Raji (cell line): ENCODE measurements around the gene ZNF579.

Experiments used
- POLR2A ChIP-seq: IDR thresholded peaks from 2 replicates; pipeline ENCODE4 v1.6.1; 2011; ENCODE audit warnings: low read depth, low read length, control low read depth; ENCODE audit not compliant: insufficient read depth

Gene ZNF579

GRCh38 chr19:55592391-55593090 is 11.9 kb upstream of the ZNF579 start:
- no peak for TF ChIP-seq POLR2A

GRCh38 chr19:55591555-55591954 is 10.9 kb upstream of the ZNF579 start:
- TF ChIP-seq POLR2A: no peak

- TF ChIP-seq POLR2A: no peak
Observed at GRCh38 chr19:55590617-55591016, 10.0 kb upstream of the ZNF579 start.

DNA sequence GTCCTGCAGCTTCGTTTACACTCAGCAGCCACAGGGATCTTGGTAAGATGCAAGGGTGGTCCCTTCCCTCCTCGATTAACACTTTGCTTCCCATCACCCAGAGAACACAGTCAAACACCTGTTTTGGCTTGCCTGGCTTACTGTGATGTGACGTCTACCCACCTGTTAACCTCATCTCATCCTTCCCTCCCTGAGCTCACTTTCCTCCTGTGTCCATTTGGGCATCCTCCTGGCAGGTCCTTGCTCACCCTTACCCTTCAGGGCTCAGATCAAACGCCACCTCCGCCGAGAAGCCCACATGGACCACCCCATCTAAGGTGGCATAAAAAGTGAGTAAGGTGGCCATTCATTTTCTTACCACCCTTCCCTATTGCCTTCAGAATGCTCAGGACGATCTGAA is 9.5 kb upstream of the ZNF579 start:
- TF ChIP-seq POLR2A: no peak

GRCh38 chr19:55588738-55589137 is 8.1 kb upstream of the ZNF579 start:
- no peak for TF ChIP-seq POLR2A

GRCh38 chr19:55586976-55587668 is 6.5 kb upstream of the ZNF579 start:
- peak; percentile 47; the same call in 1 of the 2 replicates for TF ChIP-seq POLR2A

- TF ChIP-seq POLR2A: no peak
Observed at GRCh38 chr19:55585658-55586339, 5.2 kb upstream of the ZNF579 start.

DNA sequence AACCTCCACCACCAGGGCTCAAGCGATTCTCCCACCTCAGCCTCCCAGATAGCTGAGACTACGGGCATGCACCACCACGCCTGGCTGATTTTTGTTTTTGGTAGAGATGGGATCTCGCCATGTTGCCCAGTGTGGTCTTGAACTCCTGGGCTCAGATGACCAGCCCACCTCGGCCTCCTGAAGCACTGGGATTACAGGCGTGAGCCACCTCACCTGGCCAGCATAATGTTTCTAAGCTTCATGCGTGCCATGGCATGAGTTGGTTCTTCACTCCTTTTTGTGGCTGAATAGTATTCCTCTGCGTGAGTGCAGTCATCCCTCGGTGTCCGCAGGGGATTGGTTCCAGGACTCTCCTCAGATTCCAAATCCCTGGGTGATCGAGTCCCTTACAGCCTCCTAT is 4.2 kb upstream of the ZNF579 start:
- no peak for TF ChIP-seq POLR2A

DNA sequence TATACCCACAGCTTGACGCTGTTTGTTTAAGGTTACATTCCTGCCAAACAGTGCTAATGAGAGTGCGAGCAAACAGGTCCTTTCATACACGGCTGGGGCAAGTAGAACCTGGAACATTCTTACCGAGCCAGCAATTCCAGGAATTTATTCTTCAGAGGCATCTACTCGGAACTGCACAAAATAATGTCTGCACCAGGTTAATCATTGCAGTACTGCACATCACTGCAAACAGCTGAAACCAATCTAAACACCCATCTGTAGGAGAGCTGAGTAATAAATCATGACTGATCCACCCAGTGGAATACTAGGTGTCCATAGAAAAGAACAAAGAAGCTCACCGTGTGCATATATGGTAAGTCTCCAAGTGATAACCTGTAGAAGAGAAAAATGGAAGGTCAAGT is 1.2 kb upstream of the ZNF579 start:
- TF ChIP-seq POLR2A: no peak

- no peak for TF ChIP-seq POLR2A
Observed at GRCh38 chr19:55581145-55581822, 636 bp upstream of the ZNF579 start.

DNA sequence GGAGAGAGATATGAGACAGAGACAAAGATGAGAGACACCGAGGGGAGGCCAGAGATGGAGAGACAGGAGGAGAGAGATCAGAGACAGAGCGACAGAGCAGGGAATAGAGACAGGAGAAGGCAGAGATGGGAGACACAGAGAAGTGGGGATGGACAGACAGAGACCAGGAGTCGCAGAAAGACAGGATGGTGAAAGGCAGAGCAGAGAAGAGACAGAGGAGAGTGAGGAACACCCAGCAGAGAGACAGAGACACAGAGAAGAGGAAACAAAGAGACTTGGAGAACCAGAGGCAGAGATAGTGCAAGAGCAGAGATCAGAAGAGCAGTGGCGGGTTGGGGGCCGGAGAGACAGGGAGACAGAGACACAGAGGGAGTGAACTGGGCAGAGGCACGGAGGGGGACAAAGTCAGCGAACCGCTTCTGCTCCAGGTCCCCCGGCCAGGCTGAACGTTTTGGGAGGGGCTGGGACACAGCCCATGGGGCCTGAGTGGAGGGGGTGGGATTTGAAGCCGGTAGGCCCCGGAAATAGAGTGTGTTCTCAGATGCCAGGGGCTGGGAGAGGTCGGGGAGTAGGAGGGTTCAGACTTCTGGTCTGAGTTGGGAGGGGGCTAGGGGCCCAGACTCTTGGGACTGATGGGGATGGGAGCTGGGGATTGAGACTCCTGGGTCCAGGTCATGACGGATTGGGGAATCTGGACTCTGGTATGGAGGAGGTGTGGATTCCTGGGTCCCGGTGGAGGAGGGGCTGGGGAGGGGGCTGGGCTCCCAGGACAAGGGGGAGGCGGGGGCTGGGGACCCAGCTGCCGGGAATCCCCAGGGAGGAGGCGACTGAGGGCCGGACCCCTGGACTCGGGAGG is 654 bp downstream of the ZNF579 start:
- no peak for TF ChIP-seq POLR2A

DNA sequence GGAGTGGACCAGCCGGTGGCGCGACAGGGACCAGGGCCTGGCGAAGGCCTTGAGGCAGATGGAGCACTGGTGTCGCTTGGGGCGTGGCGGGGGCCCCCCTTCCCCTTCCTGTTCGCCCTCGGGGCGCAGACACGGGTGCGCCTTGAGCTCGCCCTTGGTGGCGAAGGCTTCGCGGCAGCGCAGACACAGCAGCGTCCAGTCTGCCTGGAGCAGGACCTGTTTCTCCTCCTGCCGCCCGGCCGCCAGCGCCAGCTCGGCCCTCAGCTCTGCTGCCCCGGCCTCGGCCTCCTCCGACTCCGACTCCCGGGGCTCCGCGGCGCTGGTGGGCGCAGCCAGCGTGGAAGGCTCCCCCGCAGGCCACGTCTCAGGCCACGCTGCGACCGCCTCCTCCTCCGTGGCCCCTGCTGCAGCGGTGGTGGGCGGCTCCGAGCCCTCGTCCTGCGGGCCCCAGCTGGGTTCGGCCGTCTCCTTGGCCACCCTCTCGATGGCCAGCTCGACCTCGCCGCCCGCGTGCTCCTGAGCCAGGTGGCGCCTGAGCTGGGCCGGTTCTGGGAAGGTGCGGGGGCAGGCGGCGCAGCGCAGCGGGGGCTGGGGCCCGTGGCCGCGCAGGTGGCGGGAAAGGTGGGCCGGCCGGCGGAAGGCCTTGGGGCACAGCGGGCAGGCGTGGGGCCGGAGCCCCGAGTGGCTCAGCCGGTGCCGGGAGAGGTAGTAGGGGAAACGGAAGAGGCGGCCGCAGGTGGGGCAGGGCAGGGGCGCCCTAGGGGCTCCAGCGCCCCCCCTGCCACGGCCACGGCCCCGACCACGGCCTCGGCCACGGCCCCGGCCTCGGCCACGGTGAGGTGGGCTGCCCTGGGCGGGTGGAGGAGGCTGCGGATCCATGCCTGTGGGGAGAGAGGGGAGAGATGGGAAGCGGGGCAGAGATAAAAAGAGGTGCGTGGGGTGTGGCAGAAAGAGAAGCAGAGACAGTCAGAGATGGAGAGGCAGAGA is 1.6 kb downstream of the ZNF579 start:
- TF ChIP-seq POLR2A: no peak

GRCh38 chr19:55578031-55578760 is 2.5 kb downstream of the ZNF579 start:
- no peak for TF ChIP-seq POLR2A
